Measurements from ENCODE around the gene SLC6A13. TPM values are rescaled to one million over a fixed set of nuclear protein-coding genes. Genes with fewer than 3 reads are reported as not detected.

SLC6A13 gene
- total RNA-seq, 1 experiment from 2014 or later: not detected

- CTCF ChIA-PET: no interaction called here
Measured at GRCh38 chr12:238736-239398, 23.8 kb downstream of the SLC6A13 start.

GRCh38 chr12:238116-238515 is 24.5 kb downstream of the SLC6A13 start:
- TF ChIP-seq EZH2 (IDR thresholded peaks at IDR 0.05; ENCODE audit: borderline replicate concordance, low read depth, low read length, poor library complexity, severe bottlenecking) (no peak), CTCF (conservative IDR thresholded peaks at IDR 0.05; ENCODE audit: low read depth, low read length) (no peak)
- Histone ChIP-seq H3K4me1 (ENCODE audit: insufficient read depth, low read length, poor library complexity, severe bottlenecking) (no peaks in the 10 kb centered on the region), H3K9me3 (ENCODE audit: low read depth, low read length, poor library complexity, severe bottlenecking) (no peaks in the 10 kb centered on the region), H3K27me3 (replicated peaks; ENCODE audit: insufficient read depth, low read depth, low read length, poor library complexity) (no peaks in the 10 kb centered on the region), H3K4me3 (ENCODE audit: low read depth, low read length, poor library complexity, severe bottlenecking) (no peak overlapping the region), H3K36me3 (ENCODE audit: insufficient read depth, low read length, poor library complexity, severe bottlenecking) (no peaks in the 10 kb centered on the region), H3K27ac (ENCODE audit: low read depth, low read length, poor library complexity, severe bottlenecking) (no peak overlapping the region)
- intact Hi-C loops (cut with micrococcal nuclease; ENCODE audit: unreplicated experiment): no loop called here
- BruUV-seq (replicated peaks): no TSS peak
- ChIA-PET POLR2A (ENCODE audit: low non-redundant PET) (interaction anchor here (0.6 kb wide), 1 partner anchor 153 kb away, joined by 3 read pairs; no protein-coding TSS in a partner anchor), CTCF (no interaction called here)
- no peak for DNase-seq (ENCODE audit: low spot score)

More at GRCh38 chr12:238736-239398, 23.8 kb downstream of the SLC6A13 start:
- no TSS peak for BruUV-seq (replicated peaks)
- POLR2A ChIA-PET (ENCODE audit: low non-redundant PET): no interaction called here
- intact Hi-C loops (cut with micrococcal nuclease; ENCODE audit: unreplicated experiment): no loop called here
- H3K9me3 ChIP-seq (ENCODE audit: low read depth, low read length, poor library complexity, severe bottlenecking): no peaks in the 10 kb centered on the region
- H3K4me3 ChIP-seq (ENCODE audit: low read depth, low read length, poor library complexity, severe bottlenecking): no peak overlapping the region
- no peak for DNase-seq (ENCODE audit: low spot score)
- H3K27ac ChIP-seq (ENCODE audit: low read depth, low read length, poor library complexity, severe bottlenecking): no peak overlapping the region
- TF ChIP-seq EZH2 (IDR thresholded peaks at IDR 0.05; ENCODE audit: borderline replicate concordance, low read depth, low read length, poor library complexity, severe bottlenecking) (no peak), CTCF (conservative IDR thresholded peaks at IDR 0.05; ENCODE audit: low read depth, low read length) (no peak)
- no peaks in the 10 kb centered on the region for H3K27me3 ChIP-seq (replicated peaks; ENCODE audit: insufficient read depth, low read depth, low read length, poor library complexity)
- H3K4me1 ChIP-seq (ENCODE audit: insufficient read depth, low read length, poor library complexity, severe bottlenecking): no peaks in the 10 kb centered on the region
- no peaks in the 10 kb centered on the region for H3K36me3 ChIP-seq (ENCODE audit: insufficient read depth, low read length, poor library complexity, severe bottlenecking)

- DNase-seq (ENCODE audit: low spot score): no peak
- Histone ChIP-seq H3K9me3 (ENCODE audit: low read depth, low read length, poor library complexity, severe bottlenecking) (no peaks in the 10 kb centered on the region), H3K4me1 (ENCODE audit: insufficient read depth, low read length, poor library complexity, severe bottlenecking) (no peaks in the 10 kb centered on the region), H3K27me3 (replicated peaks; ENCODE audit: insufficient read depth, low read depth, low read length, poor library complexity) (no peaks in the 10 kb centered on the region), H3K4me3 (ENCODE audit: low read depth, low read length, poor library complexity, severe bottlenecking) (no peak overlapping the region), H3K27ac (ENCODE audit: low read depth, low read length, poor library complexity, severe bottlenecking) (no peak overlapping the region), H3K36me3 (ENCODE audit: insufficient read depth, low read length, poor library complexity, severe bottlenecking) (no peaks in the 10 kb centered on the region)
- TF ChIP-seq CTCF (conservative IDR thresholded peaks at IDR 0.05; ENCODE audit: low read depth, low read length) (no peak), EZH2 (IDR thresholded peaks at IDR 0.05; ENCODE audit: borderline replicate concordance, low read depth, low read length, poor library complexity, severe bottlenecking) (no peak)
- POLR2A ChIA-PET (ENCODE audit: low non-redundant PET): interaction anchor here (0.6 kb wide), 1 partner anchor 152 kb away, joined by 3 read pairs; no protein-coding TSS in a partner anchor
- intact Hi-C loops (cut with micrococcal nuclease; ENCODE audit: unreplicated experiment): no loop called here
- BruUV-seq (replicated peaks): no TSS peak
- CTCF ChIA-PET: no interaction called here
Measured at GRCh38 chr12:237026-237815, 25.4 kb downstream of the SLC6A13 start.
